ENCODE data around the gene PPP1R1C.

DNA sequence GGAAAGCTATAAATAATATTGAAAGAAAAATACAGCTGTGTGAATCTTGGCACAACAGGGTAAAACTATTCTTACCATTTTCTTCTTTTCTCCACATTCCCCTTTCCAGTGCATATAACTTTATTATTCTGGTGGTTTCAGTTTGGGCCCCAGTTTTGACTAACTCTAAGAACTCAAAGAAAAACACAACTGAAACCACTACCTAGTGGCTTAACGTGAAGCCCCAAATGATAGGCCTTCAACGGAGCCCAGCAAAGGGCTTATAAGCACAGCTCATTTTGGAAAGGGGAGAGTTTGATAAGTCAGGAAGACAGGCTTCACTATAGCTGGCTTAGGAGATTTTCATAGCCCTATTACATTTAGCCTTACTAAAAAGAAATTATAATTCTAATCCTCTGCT lies 62.4 kb downstream of the PPP1R1C start:
- TF ChIP-seq SIN3A (IDR thresholded peaks at IDR 0.05; ENCODE audit: borderline replicate concordance, insufficient read depth, low read length) (no peak), POLR2AphosphoS5 (IDR thresholded peaks at IDR 0.05; ENCODE audit: low read depth, low read length) (no peak), TAF1 (IDR thresholded peaks at IDR 0.05; ENCODE audit: borderline replicate concordance, insufficient read depth, low read length) (no peak)

Measured in PFSK-1 (cell line).